ENCODE measurements around the gene FPR3. TPM values are rescaled to one million over a fixed set of nuclear protein-coding genes. Genes with fewer than 3 reads are reported as not detected.

FPR3 gene
- total RNA-seq, 1 donor from 2014 or later, result not detected

GRCh38 chr19:51800473-51801244 is 5.7 kb downstream of the FPR3 start:
- Histone ChIP-seq H2AFZ (ENCODE audit: low read depth, low read length) (no peak overlapping the region), H3K79me2 (ENCODE audit: insufficient read depth, low read length) (no peaks in the 10 kb centered on the region), H3K27ac (ENCODE audit: low read depth, low read length) (peak overlapping the region; percentile 19), H3K4me2 (ENCODE audit: low read length) (no peak overlapping the region), H3K9me3 (ENCODE audit: insufficient read depth, low read depth, low read length) (peaks cover 3% of the 10 kb centered on the region), H3K27me3 (ENCODE audit: insufficient read depth, low read length) (no peaks in the 10 kb centered on the region), H3K36me3 (ENCODE audit: insufficient read depth, low read length) (no peaks in the 10 kb centered on the region), H4K20me1 (ENCODE audit: insufficient read depth, low read length) (no peaks in the 10 kb centered on the region), H3K4me1 (ENCODE audit: insufficient read depth, low read length) (peaks cover 11% of the 10 kb centered on the region), H3K9ac (ENCODE audit: low read length) (no peak overlapping the region), H3K4me3 (ENCODE audit: insufficient read depth, low read depth, low read length) (no peak overlapping the region)
- Mint-ChIP-seq H3K27ac (ENCODE audit: unreplicated experiment) (no peak overlapping the region), H3K36me3 (ENCODE audit: low read depth, unreplicated experiment) (no peaks in the 10 kb centered on the region), H3K4me3 (ENCODE audit: unreplicated experiment) (no peak overlapping the region), H3K9me3 (ENCODE audit: unreplicated experiment) (peaks cover 23% of the 10 kb centered on the region), H3K27me3 (ENCODE audit: low read depth, unreplicated experiment) (no peaks in the 10 kb centered on the region), H3K4me1 (ENCODE audit: low read depth, unreplicated experiment) (peaks cover 3% of the 10 kb centered on the region)
- no peak for FAIRE-seq
- TF ChIP-seq CTCF (IDR thresholded peaks at IDR 0.05; ENCODE audit: insufficient read depth, low read depth, low read length), result no peak
- TF ChIP-seq EZH2 (IDR thresholded peaks at IDR 0.05; ENCODE audit: insufficient read depth, low read length), result no peak
- peak; percentile 68 for DNase-seq (ENCODE audit: low read depth)

DNA sequence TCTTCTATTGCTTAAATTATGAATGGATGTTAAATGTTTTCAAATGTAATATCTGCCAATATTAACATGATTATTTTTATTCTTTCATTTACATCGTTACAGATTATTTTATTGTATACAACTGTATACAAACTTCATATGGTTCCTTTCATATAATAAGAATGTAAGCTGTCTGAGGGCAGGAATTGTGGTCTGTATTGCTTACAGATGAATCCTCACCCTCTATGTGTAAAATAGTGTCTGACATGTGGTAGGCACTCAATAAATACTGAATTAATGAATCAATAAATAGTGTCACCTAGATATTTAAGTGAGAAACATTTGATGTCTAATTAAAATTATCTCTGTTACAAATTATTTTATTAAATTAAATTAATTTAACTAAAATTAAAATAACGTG is 7.8 kb downstream of the FPR3 start:
- FAIRE-seq (no peak), DNase-seq (ENCODE audit: low read depth) (no peak)
- Histone ChIP-seq H3K79me2 (ENCODE audit: insufficient read depth, low read length) (no peaks in the 10 kb centered on the region), H3K9me3 (ENCODE audit: insufficient read depth, low read depth, low read length) (peaks cover 3% of the 10 kb centered on the region), H2AFZ (ENCODE audit: low read depth, low read length) (no peak overlapping the region), H3K4me3 (ENCODE audit: insufficient read depth, low read depth, low read length) (no peak overlapping the region), H3K27ac (ENCODE audit: low read depth, low read length) (no peak overlapping the region), H3K4me1 (ENCODE audit: insufficient read depth, low read length) (peaks cover 11% of the 10 kb centered on the region), H3K4me2 (ENCODE audit: low read length) (no peak overlapping the region), H3K9ac (ENCODE audit: low read length) (no peak overlapping the region), H3K27me3 (ENCODE audit: insufficient read depth, low read length) (no peaks in the 10 kb centered on the region), H4K20me1 (ENCODE audit: insufficient read depth, low read length) (no peaks in the 10 kb centered on the region), H3K36me3 (ENCODE audit: insufficient read depth, low read length) (no peaks in the 10 kb centered on the region)
- Mint-ChIP-seq H3K4me1 (ENCODE audit: low read depth, unreplicated experiment) (peaks cover 3% of the 10 kb centered on the region), H3K9me3 (ENCODE audit: unreplicated experiment) (peaks cover 19% of the 10 kb centered on the region), H3K4me3 (ENCODE audit: unreplicated experiment) (no peak overlapping the region), H3K27me3 (ENCODE audit: low read depth, unreplicated experiment) (no peaks in the 10 kb centered on the region), H3K27ac (ENCODE audit: unreplicated experiment) (no peak overlapping the region), H3K36me3 (ENCODE audit: low read depth, unreplicated experiment) (no peaks in the 10 kb centered on the region)
- TF ChIP-seq EZH2 (IDR thresholded peaks at IDR 0.05; ENCODE audit: insufficient read depth, low read length), result no peak
- TF ChIP-seq CTCF (IDR thresholded peaks at IDR 0.05; ENCODE audit: insufficient read depth, low read depth, low read length), result no peak

GRCh38 chr19:51803519-51803918 is 8.6 kb downstream of the FPR3 start:
- Mint-ChIP-seq H3K9me3 (ENCODE audit: unreplicated experiment) (peaks cover 18% of the 10 kb centered on the region), H3K27ac (ENCODE audit: unreplicated experiment) (no peak overlapping the region), H3K36me3 (ENCODE audit: low read depth, unreplicated experiment) (no peaks in the 10 kb centered on the region), H3K4me1 (ENCODE audit: low read depth, unreplicated experiment) (peaks cover 3% of the 10 kb centered on the region), H3K27me3 (ENCODE audit: low read depth, unreplicated experiment) (no peaks in the 10 kb centered on the region), H3K4me3 (ENCODE audit: unreplicated experiment) (no peak overlapping the region)
- Histone ChIP-seq H3K9ac (ENCODE audit: low read length) (no peak overlapping the region), H3K27ac (ENCODE audit: low read depth, low read length) (no peak overlapping the region), H3K79me2 (ENCODE audit: insufficient read depth, low read length) (no peaks in the 10 kb centered on the region), H3K4me3 (ENCODE audit: insufficient read depth, low read depth, low read length) (no peak overlapping the region), H3K9me3 (ENCODE audit: insufficient read depth, low read depth, low read length) (peaks cover 3% of the 10 kb centered on the region), H3K27me3 (ENCODE audit: insufficient read depth, low read length) (no peaks in the 10 kb centered on the region), H4K20me1 (ENCODE audit: insufficient read depth, low read length) (no peaks in the 10 kb centered on the region), H3K4me2 (ENCODE audit: low read length) (no peak overlapping the region), H2AFZ (ENCODE audit: low read depth, low read length) (no peak overlapping the region), H3K36me3 (ENCODE audit: insufficient read depth, low read length) (no peaks in the 10 kb centered on the region), H3K4me1 (ENCODE audit: insufficient read depth, low read length) (peaks cover 11% of the 10 kb centered on the region)
- no peak for FAIRE-seq
- no peak for DNase-seq (ENCODE audit: low read depth)
- no peak for TF ChIP-seq CTCF (IDR thresholded peaks at IDR 0.05; ENCODE audit: insufficient read depth, low read depth, low read length)

Measured in astrocyte (in vitro differentiated cells and primary cell).